ENCODE results near the gene GPRC5C. TPM values are rescaled to one million over a fixed set of nuclear protein-coding genes. Genes with fewer than 3 reads are reported as not detected.
A peak's percentile ranks its signal among the peaks of the same experiment; 100 is the strongest.

GPRC5C gene
- total and polyA plus RNA-seq, 2 of the 8 experiments (the other 6 are each of a cell fraction or from before 2014, with no cell fraction given), result 18.3 to 55.8 TPM

DNA sequence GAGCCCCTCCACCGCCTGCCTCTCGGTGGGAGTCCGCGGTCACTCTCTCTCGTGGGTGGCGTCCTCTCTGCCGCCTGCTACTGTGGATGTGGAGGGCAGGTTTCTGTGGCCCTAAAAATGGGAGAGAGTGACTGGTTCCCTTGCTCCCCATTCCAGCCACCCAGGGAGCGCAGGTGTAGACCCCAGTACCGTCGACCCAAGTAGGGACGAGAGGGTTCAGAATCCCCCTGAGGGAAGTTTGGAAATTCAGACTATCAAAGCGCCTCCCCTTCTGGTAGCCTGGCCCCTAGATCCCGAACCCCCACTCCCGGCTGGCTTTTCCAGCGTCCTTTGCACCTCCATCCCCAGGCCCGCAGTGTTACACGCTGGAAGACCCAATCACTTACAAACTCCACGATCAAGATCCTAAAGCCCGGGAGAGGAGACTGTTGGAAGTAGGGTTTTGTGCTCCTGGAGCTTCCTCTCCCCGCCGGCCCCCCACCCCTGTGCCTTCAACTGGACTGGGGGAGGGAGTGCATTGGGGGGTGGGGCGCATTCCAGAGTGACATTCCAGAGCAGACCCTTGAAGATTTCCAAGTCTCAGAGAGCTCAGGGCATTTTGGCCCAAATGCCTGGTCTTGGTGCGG, 991 bp downstream of the GPRC5C start (continued):
- TF ChIP-seq, protein P1, sequence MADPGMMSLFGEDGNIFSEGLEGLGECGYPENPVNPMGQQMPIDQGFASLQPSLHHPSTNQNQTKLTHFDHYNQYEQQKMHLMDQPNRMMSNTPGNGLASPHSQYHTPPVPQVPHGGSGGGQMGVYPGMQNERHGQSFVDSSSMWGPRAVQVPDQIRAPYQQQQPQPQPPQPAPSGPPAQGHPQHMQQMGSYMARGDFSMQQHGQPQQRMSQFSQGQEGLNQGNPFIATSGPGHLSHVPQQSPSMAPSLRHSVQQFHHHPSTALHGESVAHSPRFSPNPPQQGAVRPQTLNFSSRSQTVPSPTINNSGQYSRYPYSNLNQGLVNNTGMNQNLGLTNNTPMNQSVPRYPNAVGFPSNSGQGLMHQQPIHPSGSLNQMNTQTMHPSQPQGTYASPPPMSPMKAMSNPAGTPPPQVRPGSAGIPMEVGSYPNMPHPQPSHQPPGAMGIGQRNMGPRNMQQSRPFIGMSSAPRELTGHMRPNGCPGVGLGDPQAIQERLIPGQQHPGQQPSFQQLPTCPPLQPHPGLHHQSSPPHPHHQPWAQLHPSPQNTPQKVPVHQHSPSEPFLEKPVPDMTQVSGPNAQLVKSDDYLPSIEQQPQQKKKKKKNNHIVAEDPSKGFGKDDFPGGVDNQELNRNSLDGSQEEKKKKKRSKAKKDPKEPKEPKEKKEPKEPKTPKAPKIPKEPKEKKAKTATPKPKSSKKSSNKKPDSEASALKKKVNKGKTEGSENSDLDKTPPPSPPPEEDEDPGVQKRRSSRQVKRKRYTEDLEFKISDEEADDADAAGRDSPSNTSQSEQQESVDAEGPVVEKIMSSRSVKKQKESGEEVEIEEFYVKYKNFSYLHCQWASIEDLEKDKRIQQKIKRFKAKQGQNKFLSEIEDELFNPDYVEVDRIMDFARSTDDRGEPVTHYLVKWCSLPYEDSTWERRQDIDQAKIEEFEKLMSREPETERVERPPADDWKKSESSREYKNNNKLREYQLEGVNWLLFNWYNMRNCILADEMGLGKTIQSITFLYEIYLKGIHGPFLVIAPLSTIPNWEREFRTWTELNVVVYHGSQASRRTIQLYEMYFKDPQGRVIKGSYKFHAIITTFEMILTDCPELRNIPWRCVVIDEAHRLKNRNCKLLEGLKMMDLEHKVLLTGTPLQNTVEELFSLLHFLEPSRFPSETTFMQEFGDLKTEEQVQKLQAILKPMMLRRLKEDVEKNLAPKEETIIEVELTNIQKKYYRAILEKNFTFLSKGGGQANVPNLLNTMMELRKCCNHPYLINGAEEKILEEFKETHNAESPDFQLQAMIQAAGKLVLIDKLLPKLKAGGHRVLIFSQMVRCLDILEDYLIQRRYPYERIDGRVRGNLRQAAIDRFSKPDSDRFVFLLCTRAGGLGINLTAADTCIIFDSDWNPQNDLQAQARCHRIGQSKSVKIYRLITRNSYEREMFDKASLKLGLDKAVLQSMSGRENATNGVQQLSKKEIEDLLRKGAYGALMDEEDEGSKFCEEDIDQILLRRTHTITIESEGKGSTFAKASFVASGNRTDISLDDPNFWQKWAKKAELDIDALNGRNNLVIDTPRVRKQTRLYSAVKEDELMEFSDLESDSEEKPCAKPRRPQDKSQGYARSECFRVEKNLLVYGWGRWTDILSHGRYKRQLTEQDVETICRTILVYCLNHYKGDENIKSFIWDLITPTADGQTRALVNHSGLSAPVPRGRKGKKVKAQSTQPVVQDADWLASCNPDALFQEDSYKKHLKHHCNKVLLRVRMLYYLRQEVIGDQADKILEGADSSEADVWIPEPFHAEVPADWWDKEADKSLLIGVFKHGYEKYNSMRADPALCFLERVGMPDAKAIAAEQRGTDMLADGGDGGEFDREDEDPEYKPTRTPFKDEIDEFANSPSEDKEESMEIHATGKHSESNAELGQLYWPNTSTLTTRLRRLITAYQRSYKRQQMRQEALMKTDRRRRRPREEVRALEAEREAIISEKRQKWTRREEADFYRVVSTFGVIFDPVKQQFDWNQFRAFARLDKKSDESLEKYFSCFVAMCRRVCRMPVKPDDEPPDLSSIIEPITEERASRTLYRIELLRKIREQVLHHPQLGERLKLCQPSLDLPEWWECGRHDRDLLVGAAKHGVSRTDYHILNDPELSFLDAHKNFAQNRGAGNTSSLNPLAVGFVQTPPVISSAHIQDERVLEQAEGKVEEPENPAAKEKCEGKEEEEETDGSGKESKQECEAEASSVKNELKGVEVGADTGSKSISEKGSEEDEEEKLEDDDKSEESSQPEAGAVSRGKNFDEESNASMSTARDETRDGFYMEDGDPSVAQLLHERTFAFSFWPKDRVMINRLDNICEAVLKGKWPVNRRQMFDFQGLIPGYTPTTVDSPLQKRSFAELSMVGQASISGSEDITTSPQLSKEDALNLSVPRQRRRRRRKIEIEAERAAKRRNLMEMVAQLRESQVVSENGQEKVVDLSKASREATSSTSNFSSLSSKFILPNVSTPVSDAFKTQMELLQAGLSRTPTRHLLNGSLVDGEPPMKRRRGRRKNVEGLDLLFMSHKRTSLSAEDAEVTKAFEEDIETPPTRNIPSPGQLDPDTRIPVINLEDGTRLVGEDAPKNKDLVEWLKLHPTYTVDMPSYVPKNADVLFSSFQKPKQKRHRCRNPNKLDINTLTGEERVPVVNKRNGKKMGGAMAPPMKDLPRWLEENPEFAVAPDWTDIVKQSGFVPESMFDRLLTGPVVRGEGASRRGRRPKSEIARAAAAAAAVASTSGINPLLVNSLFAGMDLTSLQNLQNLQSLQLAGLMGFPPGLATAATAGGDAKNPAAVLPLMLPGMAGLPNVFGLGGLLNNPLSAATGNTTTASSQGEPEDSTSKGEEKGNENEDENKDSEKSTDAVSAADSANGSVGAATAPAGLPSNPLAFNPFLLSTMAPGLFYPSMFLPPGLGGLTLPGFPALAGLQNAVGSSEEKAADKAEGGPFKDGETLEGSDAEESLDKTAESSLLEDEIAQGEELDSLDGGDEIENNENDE (IDR thresholded peaks at IDR 0.05; ENCODE audit: insufficient replicate concordance, low read length), result no peak
- TF ChIP-seq RBBP5 (IDR thresholded peaks at IDR 0.05; ENCODE audit: borderline replicate concordance, low read depth, low read length), result no peak
- TF ChIP-seq TEAD4 (IDR thresholded peaks at IDR 0.05; ENCODE audit: low read depth, low read length), result peak; percentile 92
- TF ChIP-seq NANOG (IDR thresholded peaks at IDR 0.05; ENCODE audit: insufficient read depth, low read depth, low read length, poor library complexity, severe bottlenecking), result no peak
- no peak for TF ChIP-seq EZH2 (IDR thresholded peaks at IDR 0.05; ENCODE audit: low read depth, low read length, severe bottlenecking)
- TF ChIP-seq CEBPB (IDR thresholded peaks at IDR 0.05; ENCODE audit: low read depth, low read length), result no peak
- no peak for TF ChIP-seq SIN3A (conservative IDR thresholded peaks at IDR 0.05 in 1 of 2, IDR thresholded peaks at IDR 0.05 in 1 of 2; ENCODE audit: low read depth in 1 of 2, low read length in 2 of 2)
- no peak for TF ChIP-seq EP300 (IDR thresholded peaks at IDR 0.05; ENCODE audit: borderline replicate concordance in 1 of 2, low read depth in 2 of 2, low read length in 2 of 2)
- TF ChIP-seq CBX8 (IDR thresholded peaks at IDR 0.05; ENCODE audit: borderline replicate concordance, low read depth, low read length), result no peak
- peak; percentile 43; the same call in 1 of the 2 replicates for TF ChIP-seq TBP (IDR thresholded peaks at IDR 0.05; ENCODE audit: low read depth, low read length)
